ENCODE results near the gene ADM5. TPM values are rescaled to one million over a fixed set of nuclear protein-coding genes. Genes with fewer than 3 reads are reported as not detected.

ADM5 gene
- total RNA-seq, 1 experiment from 2014 or later: 4.7 TPM

DNA sequence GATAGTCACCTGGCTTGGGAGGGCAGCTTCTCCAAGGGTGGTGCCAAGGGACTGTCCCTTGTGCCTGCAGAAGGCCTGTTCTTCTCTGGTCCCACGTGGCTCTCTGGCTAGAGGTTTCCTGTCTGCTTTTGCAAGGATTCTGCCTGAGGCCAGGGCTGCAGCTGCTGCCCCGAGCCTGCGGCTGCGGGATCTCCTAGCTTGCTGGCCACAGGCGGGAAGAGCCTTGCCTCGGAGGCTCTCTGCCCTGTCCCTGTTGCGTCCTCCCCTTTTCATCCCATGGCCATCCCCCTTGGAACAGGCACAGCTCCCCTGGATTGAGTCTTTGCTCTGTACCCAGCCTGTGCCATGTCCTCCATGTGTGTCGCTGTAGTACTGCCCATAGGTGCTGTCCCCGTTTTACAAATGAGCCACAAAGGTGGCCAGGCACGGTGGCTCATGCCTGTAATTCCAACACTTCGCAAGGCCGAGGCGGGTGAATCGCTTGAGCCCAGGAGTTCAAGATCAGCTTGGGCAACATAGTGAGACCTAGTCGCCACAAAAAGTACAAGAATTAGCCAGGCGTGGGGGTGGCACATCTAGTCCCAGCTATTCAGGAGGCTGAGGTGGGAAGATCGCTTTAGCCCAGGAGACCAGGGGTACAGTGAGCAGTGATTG, 32.8 kb upstream of the ADM5 start:
- TF ChIP-seq POLR2AphosphoS5 (IDR thresholded peaks at IDR 0.05; ENCODE audit: low read depth, low read length): no peak
- no peak for TF ChIP-seq CTCF (IDR thresholded peaks at IDR 0.05)
- no peak for TF ChIP-seq REST (IDR thresholded peaks at IDR 0.05; ENCODE audit: insufficient read depth in 1 of 2, low read depth in 2 of 2, low read length in 1 of 2)
- no peak for TF ChIP-seq TCF7L2 (IDR thresholded peaks at IDR 0.05; ENCODE audit: low read depth, low read length)
- no peak for TF ChIP-seq SIN3A (IDR thresholded peaks at IDR 0.05; ENCODE audit: borderline replicate concordance, insufficient read depth, low read depth, low read length)
- Histone ChIP-seq H3K27ac (ENCODE audit: low read length) (no peak overlapping the region), H3K27me3 (ENCODE audit: control insufficient read depth, insufficient read depth, low read length) (no peaks in the 10 kb centered on the region), H3K4me3 (ENCODE audit: low read depth in 2 of 2, low read length in 2 of 2) (no peak overlapping the region), H3K4me1 (ENCODE audit: control insufficient read depth, insufficient read depth, low read length) (no peaks in the 10 kb centered on the region), H3K9me3 (ENCODE audit: control insufficient read depth, insufficient read depth, low read depth, low read length) (no peaks in the 10 kb centered on the region), H3K36me3 (ENCODE audit: control insufficient read depth, insufficient read depth, low read length) (no peaks in the 10 kb centered on the region)
- in situ Hi-C loops (cut with HindIII; ENCODE audit: low pct_unique_long_range_greater_than_20kb, low sequenced_read_pairs): no loop called here
- DNase-seq (ENCODE audit: low read depth, low spot score) (no peak), ATAC-seq (no peak)
- no TSS peak for BruUV-seq (replicated peaks)
- ChIA-PET CTCF (no interaction called here), POLR2A (interaction anchor here (1.2 kb wide), 1 partner anchor 13 kb away, joined by 3 read pairs; no protein-coding TSS in a partner anchor)
- intact Hi-C loops (cut with micrococcal nuclease; ENCODE audit: unreplicated experiment): no loop called here

DNA sequence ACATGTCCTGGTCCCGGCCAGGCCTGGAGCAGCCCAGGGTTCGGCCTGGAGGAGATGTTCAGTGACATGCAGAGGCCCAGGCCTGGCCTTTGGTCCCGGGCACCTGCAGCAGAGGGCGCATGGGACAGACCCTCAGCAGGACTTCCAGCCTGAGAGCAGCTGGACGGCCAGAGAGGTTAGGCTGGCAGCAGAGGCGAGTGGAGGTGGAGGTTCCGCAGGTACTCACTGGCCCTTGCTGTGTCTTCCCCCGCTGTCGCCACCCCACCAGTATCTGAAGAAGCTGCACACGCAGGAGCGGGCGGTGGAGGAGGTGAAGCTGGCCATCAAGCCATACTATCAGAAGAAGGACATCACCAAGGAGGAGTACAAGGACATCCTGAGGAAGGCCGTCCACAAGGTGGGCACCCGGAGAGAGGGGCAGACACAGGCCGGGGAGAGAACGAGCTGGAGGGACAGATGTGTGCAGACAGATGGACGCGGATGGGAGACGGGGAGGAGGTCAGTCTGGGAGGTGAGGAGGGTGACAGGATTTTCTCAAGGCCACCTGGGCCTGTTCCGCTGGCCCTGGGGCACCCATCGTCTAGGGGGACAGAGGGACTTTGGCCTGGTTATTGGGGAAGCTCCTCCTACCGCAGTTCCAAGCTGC, 31.8 kb upstream of the ADM5 start:
- Histone ChIP-seq H3K27ac (ENCODE audit: low read length) (no peak overlapping the region), H3K36me3 (ENCODE audit: control insufficient read depth, insufficient read depth, low read length) (no peaks in the 10 kb centered on the region), H3K9me3 (ENCODE audit: control insufficient read depth, insufficient read depth, low read depth, low read length) (no peaks in the 10 kb centered on the region), H3K27me3 (ENCODE audit: control insufficient read depth, insufficient read depth, low read length) (no peaks in the 10 kb centered on the region), H3K4me1 (ENCODE audit: control insufficient read depth, insufficient read depth, low read length) (no peaks in the 10 kb centered on the region), H3K4me3 (ENCODE audit: low read depth in 2 of 2, low read length in 2 of 2) (no peak overlapping the region)
- DNase-seq (ENCODE audit: low read depth, low spot score) (no peak), ATAC-seq (no peak)
- TF ChIP-seq TCF7L2 (IDR thresholded peaks at IDR 0.05; ENCODE audit: low read depth, low read length) (no peak), POLR2AphosphoS5 (IDR thresholded peaks at IDR 0.05; ENCODE audit: low read depth, low read length) (no peak)
- in situ Hi-C loops (cut with HindIII; ENCODE audit: low pct_unique_long_range_greater_than_20kb, low sequenced_read_pairs) (no loop called here), intact Hi-C loops (cut with micrococcal nuclease; ENCODE audit: unreplicated experiment) (no loop called here)
- CTCF ChIA-PET: no interaction called here
- no TSS peak for BruUV-seq (replicated peaks)
- POLR2A ChIA-PET: no interaction called here

- no peak for ATAC-seq
- Histone ChIP-seq H3K4me1 (ENCODE audit: control insufficient read depth, insufficient read depth, low read length) (no peaks in the 10 kb centered on the region), H3K27me3 (ENCODE audit: control insufficient read depth, insufficient read depth, low read length) (no peaks in the 10 kb centered on the region), H3K4me3 (ENCODE audit: low read depth in 2 of 2, low read length in 2 of 2) (no peak overlapping the region), H3K36me3 (ENCODE audit: control insufficient read depth, insufficient read depth, low read length) (no peaks in the 10 kb centered on the region), H3K9me3 (ENCODE audit: control insufficient read depth, insufficient read depth, low read depth, low read length) (no peaks in the 10 kb centered on the region), H3K27ac (ENCODE audit: low read length) (no peak overlapping the region)
- BruUV-seq (replicated peaks): TSS peak; percentile 75
- ChIA-PET POLR2A (no interaction called here), CTCF (no interaction called here)
- in situ Hi-C loops (cut with HindIII; ENCODE audit: low pct_unique_long_range_greater_than_20kb, low sequenced_read_pairs) (no loop called here), intact Hi-C loops (cut with micrococcal nuclease; ENCODE audit: unreplicated experiment) (no loop called here)
- no peak for TF ChIP-seq POLR2AphosphoS5 (IDR thresholded peaks at IDR 0.05; ENCODE audit: low read depth, low read length)
- TF ChIP-seq CTCF (IDR thresholded peaks at IDR 0.05): no peak
- no peak for TF ChIP-seq SIN3A (IDR thresholded peaks at IDR 0.05; ENCODE audit: borderline replicate concordance, insufficient read depth, low read depth, low read length)
- no peak for TF ChIP-seq TCF7L2 (IDR thresholded peaks at IDR 0.05; ENCODE audit: low read depth, low read length)
- TF ChIP-seq REST (IDR thresholded peaks at IDR 0.05; ENCODE audit: insufficient read depth in 1 of 2, low read depth in 2 of 2, low read length in 1 of 2): no peak
- DNase-seq (ENCODE audit: low read depth, low spot score): no peak
These were observed 31.3 kb upstream of the ADM5 start for GRCh38 chr19:49658139-49658517.

Measured in Panc1 (cell line).